ENCODE measurements around the gene GLS.

GLS gene

DNA sequence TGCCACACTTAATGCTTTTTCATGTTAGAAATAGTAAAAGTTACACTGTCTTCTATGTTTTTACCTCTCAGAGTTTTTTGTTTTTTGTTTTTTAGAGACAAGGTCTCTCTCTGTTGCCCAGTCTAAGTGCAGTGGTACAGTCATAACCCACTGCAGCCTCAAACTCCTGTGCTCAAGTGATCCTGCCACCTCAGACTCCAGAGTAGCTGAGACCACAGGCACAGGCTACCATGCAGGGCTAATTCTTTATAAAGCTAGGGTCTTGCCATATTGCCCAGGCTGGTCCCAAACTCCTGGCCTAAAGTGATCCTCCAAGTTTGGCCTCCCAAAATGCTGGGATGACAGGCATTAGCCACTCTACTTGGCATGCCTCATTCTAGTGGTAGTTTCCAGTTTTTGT, 33.1 kb downstream of the GLS start:
- DNase-seq: no peak
- Mint-ChIP-seq H3K36me3 (ENCODE audit: low read depth) (peaks cover 85% of the 10 kb centered on the region), H3K4me3 (no peak overlapping the region), H3K27me3 (no peaks in the 10 kb centered on the region), H3K27ac (peak overlapping the region; percentile 76), H3K9me3 (no peaks in the 10 kb centered on the region), H3K4me1 (ENCODE audit: low read depth) (peaks cover 75% of the 10 kb centered on the region)

DNA sequence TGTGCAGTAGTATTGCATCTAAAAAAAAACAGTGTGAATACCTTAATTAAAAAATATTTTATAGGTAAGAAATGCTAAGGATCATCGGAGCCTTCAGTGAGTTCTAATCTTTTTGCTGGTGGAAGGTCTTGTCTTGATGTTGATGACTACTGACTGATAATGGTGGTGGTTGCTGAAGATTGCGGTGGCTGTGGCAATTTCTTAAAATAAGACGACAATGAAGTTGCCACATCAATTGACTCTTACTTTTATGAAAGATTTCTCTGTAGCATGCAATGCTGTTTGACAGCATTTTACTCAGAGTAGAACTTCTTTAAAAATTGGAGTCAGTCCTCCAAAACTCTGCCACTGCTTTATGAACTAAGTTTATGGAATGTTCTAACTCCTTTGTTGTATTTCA, 36.2 kb downstream of the GLS start:
- Mint-ChIP-seq H3K4me1 (ENCODE audit: low read depth) (peaks cover 62% of the 10 kb centered on the region), H3K4me3 (no peak overlapping the region), H3K27ac (peak overlapping the region; percentile 58), H3K9me3 (no peaks in the 10 kb centered on the region), H3K36me3 (ENCODE audit: low read depth) (peaks cover 87% of the 10 kb centered on the region), H3K27me3 (no peaks in the 10 kb centered on the region)
- DNase-seq: no peak

DNA sequence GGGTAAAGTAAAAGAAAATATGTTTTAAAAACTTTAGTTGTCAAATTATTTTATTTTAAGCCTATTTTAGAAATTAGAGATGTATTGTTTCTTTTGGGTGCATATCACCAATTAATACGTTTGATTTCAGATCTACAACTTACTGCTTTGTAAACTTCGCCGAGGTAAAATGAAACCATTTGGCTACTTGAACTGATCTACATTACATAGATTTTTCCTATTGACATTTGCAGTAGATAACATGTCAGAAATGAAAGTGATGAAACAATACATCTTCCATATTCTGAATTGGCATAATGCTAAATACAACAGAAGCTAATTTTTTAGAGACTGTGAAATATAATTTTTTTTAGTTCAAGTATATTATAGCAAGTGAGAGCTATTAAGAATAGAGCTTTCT, 39.5 kb downstream of the GLS start:
- no peaks in the 10 kb centered on the region for H3K27me3 Mint-ChIP-seq
- peaks cover 92% of the 10 kb centered on the region for H3K36me3 Mint-ChIP-seq (ENCODE audit: low read depth)
- H3K27ac Mint-ChIP-seq: no peak overlapping the region

GRCh38 chr2:190922376-190922775, 41.8 kb downstream of the GLS start:
- Mint-ChIP-seq H3K27ac (peak overlapping the region; percentile 8), H3K9me3 (no peaks in the 10 kb centered on the region), H3K27me3 (no peaks in the 10 kb centered on the region), H3K4me1 (ENCODE audit: low read depth) (peaks cover 37% of the 10 kb centered on the region), H3K4me3 (no peak overlapping the region), H3K36me3 (ENCODE audit: low read depth) (peaks cover 92% of the 10 kb centered on the region)
- no peak for DNase-seq

More for the DNA sequence above, 39.5 kb downstream of the GLS start:
- Mint-ChIP-seq H3K4me3 (no peak overlapping the region), H3K4me1 (ENCODE audit: low read depth) (peaks cover 54% of the 10 kb centered on the region), H3K9me3 (no peaks in the 10 kb centered on the region)
- DNase-seq: no peak

DNA sequence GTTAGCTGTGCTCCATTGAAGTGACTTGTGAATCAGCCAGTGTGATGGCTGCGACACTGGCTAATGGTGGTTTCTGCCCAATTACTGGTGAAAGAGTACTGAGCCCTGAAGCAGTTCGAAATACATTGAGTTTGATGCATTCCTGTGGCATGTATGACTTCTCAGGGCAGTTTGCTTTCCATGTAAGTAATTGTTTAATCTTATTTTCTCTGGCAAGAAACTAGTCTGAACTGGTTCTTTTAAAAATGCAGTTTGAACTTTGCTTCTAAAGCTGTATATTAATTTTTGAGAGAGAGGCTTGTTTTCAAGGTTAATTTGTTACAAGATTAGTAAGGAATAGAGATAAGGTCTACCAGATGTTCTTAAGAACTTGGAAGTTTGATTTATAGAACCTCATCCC, 46.7 kb downstream of the GLS start:
- peaks cover 92% of the 10 kb centered on the region for H3K36me3 Mint-ChIP-seq (ENCODE audit: low read depth)
- H3K27me3 Mint-ChIP-seq: no peaks in the 10 kb centered on the region
- peak overlapping the region; percentile 68 for H3K27ac Mint-ChIP-seq
- no peaks in the 10 kb centered on the region for H3K9me3 Mint-ChIP-seq
- H3K4me1 Mint-ChIP-seq (ENCODE audit: low read depth): peaks cover 21% of the 10 kb centered on the region
- DNase-seq: no peak
- H3K4me3 Mint-ChIP-seq: no peak overlapping the region

DNA sequence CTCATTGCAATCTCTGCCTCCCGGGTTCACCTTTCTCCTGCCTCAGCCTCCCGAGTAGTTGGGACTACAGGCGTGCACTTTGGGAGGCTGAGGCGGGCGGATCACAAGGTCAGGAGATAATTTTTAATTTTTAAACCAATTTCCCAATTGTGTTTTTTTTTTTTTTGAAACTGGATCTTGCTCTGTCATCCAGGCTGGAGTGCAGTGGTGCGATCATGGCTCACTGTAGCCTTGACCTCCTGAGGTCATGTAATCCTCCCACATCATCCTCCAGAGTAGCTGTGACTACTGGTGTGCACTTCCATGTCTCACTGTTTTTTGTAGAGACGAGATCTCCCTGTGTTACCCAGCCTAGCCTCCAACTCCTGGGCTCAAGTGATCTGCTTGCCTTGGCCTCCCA, 49.3 kb downstream of the GLS start:
- Mint-ChIP-seq H3K27me3 (no peaks in the 10 kb centered on the region), H3K27ac (peak overlapping the region; percentile 44), H3K4me3 (no peak overlapping the region), H3K4me1 (ENCODE audit: low read depth) (peaks cover 23% of the 10 kb centered on the region), H3K36me3 (ENCODE audit: low read depth) (peaks cover 84% of the 10 kb centered on the region), H3K9me3 (no peaks in the 10 kb centered on the region)
- DNase-seq: no peak

- Mint-ChIP-seq H3K4me1 (ENCODE audit: low read depth) (peaks cover 24% of the 10 kb centered on the region), H3K36me3 (ENCODE audit: low read depth) (peaks cover 84% of the 10 kb centered on the region), H3K27ac (no peak overlapping the region), H3K27me3 (no peaks in the 10 kb centered on the region), H3K4me3 (no peak overlapping the region), H3K9me3 (no peaks in the 10 kb centered on the region)
- no peak for DNase-seq
Measured at GRCh38 chr2:190930411-190930810, 49.8 kb downstream of the GLS start.

DNA sequence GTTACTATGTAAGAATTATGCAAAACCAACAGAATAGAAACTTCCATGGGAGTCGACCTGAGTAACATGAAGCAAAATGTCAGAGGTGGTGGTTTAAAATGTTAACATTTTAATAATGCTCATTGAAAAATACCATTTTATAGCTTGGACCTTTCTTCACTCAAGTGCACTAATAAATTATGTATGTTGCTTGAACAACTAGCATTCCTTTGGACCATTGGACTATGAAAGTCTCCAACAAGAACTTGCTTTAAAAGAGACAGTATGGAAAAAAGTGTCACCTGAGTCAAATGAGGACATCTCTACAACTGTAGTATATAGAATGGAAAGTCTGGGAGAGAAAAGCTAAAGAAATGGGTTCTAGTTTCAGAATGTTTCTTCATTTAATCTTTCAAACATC, 51.9 kb downstream of the GLS start:
- Mint-ChIP-seq H3K27me3 (no peaks in the 10 kb centered on the region), H3K9me3 (no peaks in the 10 kb centered on the region), H3K4me3 (no peak overlapping the region), H3K27ac (peak overlapping the region; percentile 80), H3K4me1 (ENCODE audit: low read depth) (peaks cover 32% of the 10 kb centered on the region), H3K36me3 (ENCODE audit: low read depth) (peaks cover 81% of the 10 kb centered on the region)
- DNase-seq: no peak

GRCh38 chr2:190933361-190933760, 52.7 kb downstream of the GLS start:
- H3K27ac Mint-ChIP-seq: no peak overlapping the region
- no peak overlapping the region for H3K4me3 Mint-ChIP-seq
- peaks cover 78% of the 10 kb centered on the region for H3K36me3 Mint-ChIP-seq (ENCODE audit: low read depth)
- DNase-seq: no peak
- no peaks in the 10 kb centered on the region for H3K9me3 Mint-ChIP-seq
- H3K4me1 Mint-ChIP-seq (ENCODE audit: low read depth): peaks cover 31% of the 10 kb centered on the region
- H3K27me3 Mint-ChIP-seq: no peaks in the 10 kb centered on the region

DNA sequence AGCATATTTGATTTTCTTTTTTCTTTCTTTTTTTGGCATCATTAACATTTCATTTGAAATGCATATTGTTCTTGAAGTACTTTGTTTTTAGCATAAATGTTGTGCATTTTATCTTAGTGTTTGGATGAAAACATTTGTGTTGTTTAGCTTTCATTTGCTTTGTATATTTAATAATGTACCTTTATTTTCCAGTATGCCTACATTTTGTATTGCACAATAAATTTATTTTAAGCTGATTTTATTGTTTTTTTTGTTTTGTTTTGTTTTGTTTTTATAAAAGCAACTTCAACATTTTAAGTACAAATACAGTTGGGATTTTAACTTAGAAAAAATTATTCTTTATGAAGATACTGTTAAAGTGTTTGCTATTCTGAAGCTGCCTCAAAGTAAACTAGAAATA, 54.4 kb downstream of the GLS start:
- Mint-ChIP-seq H3K4me1 (ENCODE audit: low read depth) (peaks cover 32% of the 10 kb centered on the region), H3K4me3 (no peak overlapping the region), H3K9me3 (no peaks in the 10 kb centered on the region), H3K27me3 (no peaks in the 10 kb centered on the region), H3K27ac (no peak overlapping the region), H3K36me3 (ENCODE audit: low read depth) (peaks cover 69% of the 10 kb centered on the region)
- no peak for DNase-seq

DNA sequence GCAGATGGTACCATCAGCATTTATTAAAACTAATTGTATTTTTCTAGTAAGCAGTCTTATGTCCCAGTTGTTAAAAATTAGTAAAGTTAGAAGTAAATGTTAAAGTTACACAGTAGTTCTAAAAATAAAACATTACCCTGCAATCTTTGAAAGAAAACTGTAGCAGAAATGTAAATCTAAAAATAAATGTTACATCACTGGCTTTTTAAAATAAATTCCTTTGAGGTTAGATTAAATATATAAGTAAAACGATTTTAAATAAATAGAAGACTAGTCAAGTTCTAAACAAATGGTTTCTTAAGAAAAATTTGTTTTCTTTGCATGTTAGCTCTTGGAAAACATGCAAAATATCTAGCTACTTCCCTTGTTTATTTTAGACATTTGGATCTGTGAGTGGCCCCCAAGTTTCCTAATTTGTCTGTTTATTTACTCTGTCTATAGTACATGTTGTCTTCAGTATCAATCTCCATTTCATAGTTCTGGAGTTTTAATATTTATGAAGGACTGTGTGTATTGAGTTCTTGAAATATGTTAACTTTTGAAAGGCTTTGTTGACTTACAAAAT, 58.2 kb downstream of the GLS start:
- Mint-ChIP-seq H3K27ac (no peak overlapping the region), H3K4me3 (no peak overlapping the region), H3K9me3 (no peaks in the 10 kb centered on the region), H3K4me1 (ENCODE audit: low read depth) (peaks cover 20% of the 10 kb centered on the region), H3K36me3 (ENCODE audit: low read depth) (peaks cover 44% of the 10 kb centered on the region), H3K27me3 (no peaks in the 10 kb centered on the region)
- no peak for DNase-seq

- Mint-ChIP-seq H3K4me1 (ENCODE audit: low read depth) (peaks cover 16% of the 10 kb centered on the region), H3K27ac (no peak overlapping the region), H3K4me3 (no peak overlapping the region), H3K36me3 (ENCODE audit: low read depth) (peaks cover 35% of the 10 kb centered on the region), H3K27me3 (no peaks in the 10 kb centered on the region), H3K9me3 (no peaks in the 10 kb centered on the region)
- DNase-seq: no peak
Measured at GRCh38 chr2:190940454-190940853, 59.8 kb downstream of the GLS start.

- H3K4me3 Mint-ChIP-seq: no peak overlapping the region
- no peak for DNase-seq
- H3K9me3 Mint-ChIP-seq: no peaks in the 10 kb centered on the region
- no peaks in the 10 kb centered on the region for H3K27me3 Mint-ChIP-seq
- peaks cover 13% of the 10 kb centered on the region for H3K4me1 Mint-ChIP-seq (ENCODE audit: low read depth)
- H3K36me3 Mint-ChIP-seq (ENCODE audit: low read depth): peaks cover 25% of the 10 kb centered on the region
- H3K27ac Mint-ChIP-seq: no peak overlapping the region
Measured at GRCh38 chr2:190941571-190941970, 61.0 kb downstream of the GLS start.

DNA sequence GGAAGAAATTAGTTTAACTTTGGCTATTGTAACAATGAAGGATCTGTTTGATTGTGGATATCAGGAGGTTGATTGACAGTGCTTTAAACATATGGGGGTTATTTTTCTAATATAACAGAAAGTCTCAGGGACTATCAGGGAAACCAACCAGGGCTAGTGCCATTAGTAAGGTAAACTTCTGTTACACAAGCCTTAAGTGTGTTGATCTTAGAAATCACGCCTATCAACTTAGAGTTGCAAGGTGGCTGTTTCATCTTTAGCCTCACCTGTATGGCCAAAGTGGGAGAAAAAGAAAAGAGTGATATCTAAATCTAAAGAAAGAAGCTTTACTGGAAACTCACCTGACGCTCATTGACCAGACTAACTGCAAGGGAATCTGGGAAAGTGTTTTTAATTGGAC, 62.1 kb downstream of the GLS start:
- Mint-ChIP-seq H3K36me3 (ENCODE audit: low read depth) (peaks cover 15% of the 10 kb centered on the region), H3K9me3 (no peaks in the 10 kb centered on the region), H3K4me3 (no peak overlapping the region), H3K27ac (no peak overlapping the region), H3K27me3 (no peaks in the 10 kb centered on the region), H3K4me1 (ENCODE audit: low read depth) (peaks cover 7% of the 10 kb centered on the region)
- DNase-seq: no peak

DNA sequence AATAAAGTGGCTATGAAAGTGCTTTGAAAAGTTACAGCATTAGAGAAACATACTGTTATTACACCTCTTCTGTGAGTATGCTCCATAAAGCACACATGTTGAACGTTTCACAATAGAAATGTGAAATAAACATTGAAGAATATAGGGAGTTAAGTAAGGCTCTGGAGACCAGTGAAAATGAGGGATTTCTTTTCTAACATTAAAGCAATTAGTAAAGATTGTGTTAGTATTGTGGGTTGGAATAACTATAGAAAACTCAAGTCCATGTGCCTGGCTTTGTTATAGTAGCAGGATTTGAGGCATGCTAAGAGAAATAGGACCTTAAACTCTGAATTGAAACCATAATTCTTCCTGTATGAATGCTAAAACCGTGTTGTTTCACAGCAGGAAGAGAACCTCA, 63.1 kb downstream of the GLS start:
- Mint-ChIP-seq H3K9me3 (no peaks in the 10 kb centered on the region), H3K27me3 (no peaks in the 10 kb centered on the region), H3K27ac (no peak overlapping the region), H3K36me3 (ENCODE audit: low read depth) (peaks cover 13% of the 10 kb centered on the region), H3K4me1 (ENCODE audit: low read depth) (peaks cover 6% of the 10 kb centered on the region), H3K4me3 (no peak overlapping the region)
- DNase-seq: no peak

- DNase-seq: no peak
- Mint-ChIP-seq H3K4me1 (ENCODE audit: low read depth) (peaks cover 2% of the 10 kb centered on the region), H3K27ac (no peak overlapping the region), H3K9me3 (no peaks in the 10 kb centered on the region), H3K4me3 (no peak overlapping the region), H3K36me3 (ENCODE audit: low read depth) (peaks cover 4% of the 10 kb centered on the region), H3K27me3 (no peaks in the 10 kb centered on the region)
Measured at GRCh38 chr2:190947141-190947540, 66.5 kb downstream of the GLS start.
